ENCODE measurements around the gene MKLN1. TPM values are rescaled to one million over a fixed set of nuclear protein-coding genes. Genes with fewer than 3 reads are reported as not detected.

The MKLN1 gene
- total RNA-seq, 2 experiments from 2014 or later, result 38.5 TPM

DNA sequence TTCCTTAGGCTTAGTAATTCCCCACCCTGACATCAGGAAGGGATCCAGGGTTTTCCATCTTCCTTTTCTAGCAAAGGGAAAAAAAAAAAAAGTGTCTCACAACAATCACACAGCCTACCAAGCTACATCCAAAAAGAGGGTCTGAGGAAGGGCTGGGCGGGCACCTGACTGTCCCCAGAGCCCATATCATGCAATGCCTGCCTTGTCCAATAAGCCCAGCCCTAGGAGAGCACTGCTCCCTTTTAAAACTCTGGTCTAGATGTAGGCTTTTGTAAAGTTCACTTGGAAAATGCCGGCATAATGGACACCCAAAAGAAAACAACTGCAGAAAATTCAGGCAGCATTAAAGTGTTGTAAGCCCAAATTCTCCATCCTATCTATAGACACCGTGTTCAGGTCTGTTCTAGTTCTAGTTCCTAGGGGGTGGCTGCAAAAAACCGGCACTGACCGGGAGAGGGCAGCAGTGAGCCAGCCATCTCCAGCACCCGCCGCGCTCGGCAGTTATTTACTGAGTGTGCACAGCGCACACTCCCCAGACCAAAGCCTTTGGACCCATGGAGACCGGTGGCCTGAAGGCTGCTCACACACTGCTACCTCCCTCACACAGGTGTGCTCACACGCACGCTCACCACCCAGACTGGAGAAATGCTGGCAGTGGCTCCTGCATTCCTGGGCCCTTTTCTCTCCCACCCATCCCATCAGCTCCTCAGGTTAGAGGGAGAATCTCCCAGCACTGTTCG lies 180.1 kb downstream of the MKLN1 start:
- ATAC-seq (peak; percentile 92), DNase-seq (peak; percentile 89)
- POLR2A ChIA-PET, result no interaction called here
- no peak overlapping the region for H3K27ac Mint-ChIP-seq
- no peaks in the 10 kb centered on the region for H3K36me3 Mint-ChIP-seq (ENCODE audit: low read depth)
- CTCF ChIA-PET, result interaction anchor here (0.7 to 2.7 kb wide), 16 partner anchors 8 to 215 kb away, joined by 3 to 23 read pairs (median 4); no protein-coding TSS in a partner anchor
- H3K4me3 Mint-ChIP-seq, result peak overlapping the region; percentile 3
- peaks cover 6% of the 10 kb centered on the region for H3K27me3 Mint-ChIP-seq
- peaks cover 22% of the 10 kb centered on the region for H3K4me1 Mint-ChIP-seq (ENCODE audit: low read depth)
- H3K9me3 Mint-ChIP-seq, result no peaks in the 10 kb centered on the region
- intact Hi-C loops (cut with micrococcal nuclease), result loop anchor here (2.0 kb wide), 1 partner anchor 147 kb away; no protein-coding TSS in a partner anchor
- peak; percentile 74 for TF ChIP-seq CTCF (IDR thresholded peaks at IDR 0.05)

DNA sequence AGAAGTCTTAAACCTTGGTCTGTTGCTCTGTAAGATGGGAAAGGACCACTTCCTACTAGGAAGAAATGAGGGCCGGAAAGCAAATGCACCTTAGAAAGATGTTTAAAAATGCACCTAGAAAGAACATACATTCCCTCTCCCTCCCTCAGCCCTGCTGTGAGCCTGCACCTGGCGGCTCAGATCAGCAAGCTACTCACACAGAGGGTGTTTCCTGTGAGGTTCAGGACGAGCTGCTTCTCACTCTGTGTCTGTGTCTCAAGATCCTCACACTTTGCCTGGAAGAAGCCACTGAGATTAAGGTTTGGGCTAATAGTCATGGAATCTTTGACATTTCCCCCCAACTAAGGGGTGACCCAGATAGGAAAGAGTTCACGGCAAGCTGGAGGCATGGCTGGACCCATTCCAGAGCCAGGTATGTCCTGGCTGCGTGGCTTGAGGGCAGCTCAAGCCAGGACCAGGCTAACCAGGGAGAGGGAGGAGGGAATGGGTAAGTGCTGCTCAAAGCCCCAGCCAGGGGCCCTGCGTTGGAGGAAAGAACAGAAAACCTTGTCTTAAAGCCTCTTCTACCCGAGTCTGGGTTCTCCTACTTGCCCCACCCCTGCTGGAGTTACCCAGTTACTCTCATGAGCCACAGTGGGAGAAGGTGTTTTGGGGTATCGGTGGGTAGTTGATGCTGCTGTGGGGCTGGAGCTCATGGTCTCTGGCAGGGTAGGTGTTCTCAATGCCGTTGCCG lies 181.2 kb downstream of the MKLN1 start:
- peaks cover 6% of the 10 kb centered on the region for H3K27me3 Mint-ChIP-seq
- TF ChIP-seq CTCF (IDR thresholded peaks at IDR 0.05), result no peak
- DNase-seq, result no peak
- no peaks in the 10 kb centered on the region for H3K9me3 Mint-ChIP-seq
- H3K4me3 Mint-ChIP-seq, result no peak overlapping the region
- peaks cover 21% of the 10 kb centered on the region for H3K4me1 Mint-ChIP-seq (ENCODE audit: low read depth)
- ChIA-PET POLR2A (no interaction called here), CTCF (interaction anchor here (0.6 to 2.7 kb wide), 12 partner anchors 8 to 146 kb away, joined by 3 to 23 read pairs (median 4); no protein-coding TSS in a partner anchor)
- no peak overlapping the region for H3K27ac Mint-ChIP-seq
- ATAC-seq, result no peak
- H3K36me3 Mint-ChIP-seq (ENCODE audit: low read depth), result no peaks in the 10 kb centered on the region
- intact Hi-C loops (cut with micrococcal nuclease), result loop anchor here (2.0 kb wide), 1 partner anchor 146 kb away; no protein-coding TSS in a partner anchor

- ChIA-PET POLR2A (no interaction called here), CTCF (interaction anchor here (1.0 to 2.3 kb wide), 3 partner anchors 8 to 145 kb away, joined by 3 to 23 read pairs (median 4); no protein-coding TSS in a partner anchor)
- intact Hi-C loops (cut with micrococcal nuclease), result loop anchor here (2.0 kb wide), 1 partner anchor 145 kb away; no protein-coding TSS in a partner anchor
- peaks cover 18% of the 10 kb centered on the region for H3K4me1 Mint-ChIP-seq (ENCODE audit: low read depth)
- no peak for DNase-seq
- no peaks in the 10 kb centered on the region for H3K36me3 Mint-ChIP-seq (ENCODE audit: low read depth)
- H3K27me3 Mint-ChIP-seq, result peaks cover 6% of the 10 kb centered on the region
- H3K9me3 Mint-ChIP-seq, result no peaks in the 10 kb centered on the region
- TF ChIP-seq CTCF (IDR thresholded peaks at IDR 0.05), result no peak
- no peak overlapping the region for H3K4me3 Mint-ChIP-seq
- no peak overlapping the region for H3K27ac Mint-ChIP-seq
- ATAC-seq, result no peak
Observed at GRCh38 chr7:131509781-131510180, 182.1 kb downstream of the MKLN1 start.

DNA sequence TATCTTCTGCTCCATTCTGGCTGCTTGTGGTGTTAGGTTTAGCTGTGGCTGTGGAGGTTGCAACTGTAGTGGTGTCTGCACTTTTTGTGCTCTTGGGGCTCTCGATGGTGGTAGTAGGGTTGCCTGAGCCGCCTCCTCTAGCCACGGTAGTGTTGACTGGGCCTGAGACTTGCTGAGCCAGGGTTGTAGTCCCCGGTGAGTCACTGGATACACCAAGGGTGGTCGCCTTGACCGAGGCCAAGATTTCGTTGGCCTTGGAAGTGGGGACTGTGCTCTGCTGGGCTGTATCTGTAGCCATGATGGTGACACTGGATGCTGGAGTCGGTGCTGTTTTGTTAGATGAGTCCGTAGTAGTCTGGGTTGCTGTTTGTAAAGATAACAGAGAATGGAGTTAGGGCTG lies 183.4 kb downstream of the MKLN1 start:
- TF ChIP-seq CTCF (IDR thresholded peaks at IDR 0.05), result no peak
- ATAC-seq, result no peak
- POLR2A ChIA-PET, result no interaction called here
- H3K4me3 Mint-ChIP-seq, result no peak overlapping the region
- CTCF ChIA-PET, result interaction anchor here (1.6 to 5.0 kb wide), 3 partner anchors 10 to 146 kb away, joined by 4 to 29 read pairs (median 5); no protein-coding TSS in a partner anchor
- intact Hi-C loops (cut with micrococcal nuclease), result no loop called here
- H3K4me1 Mint-ChIP-seq (ENCODE audit: low read depth), result peaks cover 16% of the 10 kb centered on the region
- no peak for DNase-seq
- H3K36me3 Mint-ChIP-seq (ENCODE audit: low read depth), result no peaks in the 10 kb centered on the region
- no peak overlapping the region for H3K27ac Mint-ChIP-seq
- H3K27me3 Mint-ChIP-seq, result peaks cover 6% of the 10 kb centered on the region
- no peaks in the 10 kb centered on the region for H3K9me3 Mint-ChIP-seq

All from activated CD8-positive, alpha-beta T cell treated with anti-CD3 and anti-CD28 coated beads for 36 hours (primary cell).